ENCODE data around the gene RAB11FIP5.

DNA sequence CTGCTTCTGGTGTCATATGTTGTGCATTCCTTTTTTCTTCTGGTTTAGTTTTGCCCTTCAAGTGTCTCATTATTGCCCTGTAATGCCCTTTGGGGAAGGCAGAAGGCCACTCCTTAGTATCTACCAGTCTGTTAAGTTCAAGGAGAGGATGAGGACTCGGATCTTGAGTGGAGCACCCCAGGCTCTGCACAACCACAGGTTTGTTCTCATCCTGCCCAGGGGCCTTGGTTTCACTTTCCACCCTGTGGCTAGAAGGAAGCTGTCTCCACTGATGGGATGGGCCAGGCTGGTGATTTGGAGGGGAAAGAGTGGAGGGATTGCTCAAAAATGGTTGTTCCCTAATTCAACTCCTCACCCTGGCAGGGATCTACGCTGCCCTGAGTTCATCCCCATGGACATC lies 30.2 kb upstream of the RAB11FIP5 start:
- TF ChIP-seq, protein P1, sequence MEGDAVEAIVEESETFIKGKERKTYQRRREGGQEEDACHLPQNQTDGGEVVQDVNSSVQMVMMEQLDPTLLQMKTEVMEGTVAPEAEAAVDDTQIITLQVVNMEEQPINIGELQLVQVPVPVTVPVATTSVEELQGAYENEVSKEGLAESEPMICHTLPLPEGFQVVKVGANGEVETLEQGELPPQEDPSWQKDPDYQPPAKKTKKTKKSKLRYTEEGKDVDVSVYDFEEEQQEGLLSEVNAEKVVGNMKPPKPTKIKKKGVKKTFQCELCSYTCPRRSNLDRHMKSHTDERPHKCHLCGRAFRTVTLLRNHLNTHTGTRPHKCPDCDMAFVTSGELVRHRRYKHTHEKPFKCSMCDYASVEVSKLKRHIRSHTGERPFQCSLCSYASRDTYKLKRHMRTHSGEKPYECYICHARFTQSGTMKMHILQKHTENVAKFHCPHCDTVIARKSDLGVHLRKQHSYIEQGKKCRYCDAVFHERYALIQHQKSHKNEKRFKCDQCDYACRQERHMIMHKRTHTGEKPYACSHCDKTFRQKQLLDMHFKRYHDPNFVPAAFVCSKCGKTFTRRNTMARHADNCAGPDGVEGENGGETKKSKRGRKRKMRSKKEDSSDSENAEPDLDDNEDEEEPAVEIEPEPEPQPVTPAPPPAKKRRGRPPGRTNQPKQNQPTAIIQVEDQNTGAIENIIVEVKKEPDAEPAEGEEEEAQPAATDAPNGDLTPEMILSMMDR (conservative IDR thresholded peaks at IDR 0.05; ENCODE audit: low read depth, low read length): no peak
- no peak for TF ChIP-seq EZH2 (IDR thresholded peaks at IDR 0.05; ENCODE audit: borderline replicate concordance, low read depth, low read length, poor library complexity, severe bottlenecking)
